Dendritic cell treated with granulocyte-macrophage colony-stimulating factor and Interleukin-4, amounts not matched to agents 40 ng/mL and 50 ng/mL, for 4 days (primary cell): ENCODE data around the gene ZNF280D.
"Not testable (repeated sequence)": the region's sequence is repeated elsewhere in the genome, so short reads cannot be mapped to it uniquely, and the experiment has no call there.

Source experiments
- H3K27ac Mint-ChIP-seq: one replicate; pipeline ENCODE4 v1.8.0; 2022; ENCODE audit warnings: mild to moderate bottlenecking, mixed read lengths
- H3K27me3 Mint-ChIP-seq: one replicate; pipeline ENCODE4 v1.8.0; 2022; ENCODE audit warnings: mild to moderate bottlenecking, mixed read lengths
- H3K36me3 Mint-ChIP-seq: one replicate; pipeline ENCODE4 v1.8.0; 2022; ENCODE audit warnings: low read depth, mixed read lengths
- H3K4me1 Mint-ChIP-seq: one replicate; pipeline ENCODE4 v1.8.0; 2022; ENCODE audit warnings: low read depth, mixed read lengths
- H3K4me3 Mint-ChIP-seq: one replicate; pipeline ENCODE4 v1.8.0; 2022; ENCODE audit warnings: mild to moderate bottlenecking, moderate library complexity, mixed read lengths
- H3K9me3 Mint-ChIP-seq: one replicate; pipeline ENCODE4 v1.8.0; 2022; ENCODE audit warnings: mixed read lengths
- intact Hi-C: fragments of 100-400 bp; cut with micrococcal nuclease; formaldehyde crosslinking; loops from one replicate; pipeline ENCODE4 v1.15.0; 2022

Gene ZNF280D

DNA sequence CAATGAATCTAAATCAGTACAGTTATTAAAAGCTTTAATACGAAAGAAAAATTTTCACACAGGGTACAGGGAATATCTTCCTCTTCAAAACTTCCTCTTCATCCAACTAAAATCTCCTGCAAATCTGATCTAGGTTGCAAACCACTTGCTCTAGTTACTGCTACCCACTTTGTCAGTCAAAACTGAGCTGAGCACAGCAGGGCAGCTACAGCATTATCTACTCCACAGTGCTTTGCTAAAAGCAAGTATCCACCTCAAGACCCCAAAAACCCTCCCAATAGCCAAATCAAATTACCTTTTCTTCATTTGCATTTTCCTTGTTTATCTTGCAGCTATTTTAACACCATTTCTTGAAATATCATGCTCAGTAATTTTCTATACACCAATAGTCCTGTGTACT, 14.7 kb downstream of the ZNF280D start:
- peaks cover 39% of the 10 kb centered on the region for H3K4me1 Mint-ChIP-seq
- H3K27me3 Mint-ChIP-seq, result no peaks in the 10 kb centered on the region
- H3K4me3 Mint-ChIP-seq, result no peak overlapping the region
- H3K36me3 Mint-ChIP-seq, result peaks cover 13% of the 10 kb centered on the region
- no peaks in the 10 kb centered on the region for H3K9me3 Mint-ChIP-seq
- H3K27ac Mint-ChIP-seq, result peak overlapping the region; percentile 45
- intact Hi-C loops, result loop anchor here (10.0 kb wide), 1 partner anchor 146 kb away; no protein-coding TSS in a partner anchor

DNA sequence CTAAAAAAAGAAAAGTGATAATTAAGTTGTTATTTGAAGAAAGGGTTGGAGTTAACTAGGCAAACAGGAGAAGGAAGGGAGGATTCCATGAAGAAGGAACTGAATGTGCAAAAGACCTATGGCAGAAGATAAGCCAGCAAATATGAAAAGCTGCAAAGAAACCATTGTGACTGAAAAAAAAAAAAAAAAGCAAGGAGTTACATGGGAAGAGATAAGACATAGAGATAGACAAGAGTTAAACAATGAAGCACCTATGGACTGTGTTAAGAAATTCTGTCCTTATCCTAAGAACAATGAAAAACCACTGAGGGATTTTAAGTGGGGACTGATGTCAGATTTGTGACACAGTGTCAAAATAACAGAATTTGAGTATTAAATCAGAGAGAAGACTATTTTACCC, 17.0 kb downstream of the ZNF280D start:
- intact Hi-C loops, result loop anchor here (10.0 kb wide), 1 partner anchor 148 kb away; no protein-coding TSS in a partner anchor
- Mint-ChIP-seq H3K36me3 (peaks cover 7% of the 10 kb centered on the region), H3K27me3 (no peaks in the 10 kb centered on the region), H3K4me3 (no peak overlapping the region), H3K4me1 (peaks cover 36% of the 10 kb centered on the region), H3K9me3 (no peaks in the 10 kb centered on the region), H3K27ac (no peak overlapping the region)

DNA sequence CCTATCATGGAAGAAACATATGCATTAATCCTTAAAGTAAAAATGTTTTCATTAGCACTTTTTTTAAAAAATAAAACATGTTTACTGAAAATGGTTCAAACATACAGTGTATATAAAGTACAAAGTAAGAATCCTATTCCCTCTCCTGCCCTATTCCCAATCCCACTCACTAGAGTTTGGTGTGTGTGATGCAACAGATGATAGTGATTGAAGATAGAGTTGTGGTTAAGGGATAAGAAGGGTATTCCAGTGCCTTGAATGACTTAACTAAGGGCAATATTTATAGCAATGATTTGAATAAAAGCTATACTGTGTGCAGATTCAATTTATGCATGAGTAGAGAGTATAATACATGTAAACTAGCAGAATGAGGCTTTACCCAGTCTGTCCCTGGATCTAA, 18.1 kb downstream of the ZNF280D start:
- H3K4me3 Mint-ChIP-seq, result no peak overlapping the region
- intact Hi-C loops, result loop anchor here (10.0 kb wide), 1 partner anchor 150 kb away; no protein-coding TSS in a partner anchor
- peaks cover 8% of the 10 kb centered on the region for H3K36me3 Mint-ChIP-seq
- no peaks in the 10 kb centered on the region for H3K9me3 Mint-ChIP-seq
- H3K27ac Mint-ChIP-seq, result no peak overlapping the region
- no peaks in the 10 kb centered on the region for H3K27me3 Mint-ChIP-seq
- peaks cover 30% of the 10 kb centered on the region for H3K4me1 Mint-ChIP-seq

DNA sequence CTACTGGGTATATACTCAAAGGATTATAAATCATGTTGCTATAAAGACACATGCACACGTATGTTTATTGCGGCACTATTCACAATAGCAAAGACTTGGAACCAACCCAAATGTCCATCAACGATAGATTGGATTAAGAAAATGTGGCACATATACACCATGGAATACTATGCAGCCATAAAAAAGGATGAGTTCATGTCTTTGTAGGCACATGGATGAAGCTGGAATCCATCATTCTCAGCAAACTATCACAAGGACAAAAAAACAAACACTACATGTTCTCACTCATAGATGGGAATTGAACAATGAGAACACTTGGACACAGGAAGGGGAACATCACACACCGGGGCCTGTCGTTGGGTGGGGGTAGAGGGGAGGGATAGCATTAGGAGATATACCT, 23.8 kb downstream of the ZNF280D start:
- H3K27me3 Mint-ChIP-seq, H3K27ac Mint-ChIP-seq, H3K4me1 Mint-ChIP-seq, H3K4me3 Mint-ChIP-seq, intact Hi-C loops, H3K9me3 Mint-ChIP-seq: not testable (repeated sequence)
- peaks cover 28% of the 10 kb centered on the region for H3K36me3 Mint-ChIP-seq

DNA sequence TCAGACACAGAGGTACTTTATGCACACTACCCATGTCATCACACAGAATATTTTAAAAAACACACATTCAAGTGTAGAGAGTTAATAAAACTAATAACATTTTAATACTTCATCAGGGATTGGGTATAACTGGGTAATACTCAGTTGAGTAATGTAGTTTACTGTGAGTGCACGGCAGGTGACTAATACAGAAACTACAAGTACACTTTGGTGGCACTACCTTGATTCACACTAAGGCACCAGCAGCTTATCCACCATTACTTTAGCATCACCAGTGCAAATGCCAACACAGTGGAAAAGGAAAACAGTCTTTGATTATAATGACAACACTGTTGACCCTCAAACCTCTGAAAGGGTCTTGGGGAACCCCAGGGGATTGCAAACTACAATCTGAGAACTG, 33.6 kb downstream of the ZNF280D start:
- Mint-ChIP-seq H3K4me3 (no peak overlapping the region), H3K36me3 (peaks cover 56% of the 10 kb centered on the region), H3K4me1 (no peaks in the 10 kb centered on the region), H3K9me3 (no peaks in the 10 kb centered on the region), H3K27me3 (no peaks in the 10 kb centered on the region), H3K27ac (no peak overlapping the region)
- intact Hi-C loops, result no loop called here

DNA sequence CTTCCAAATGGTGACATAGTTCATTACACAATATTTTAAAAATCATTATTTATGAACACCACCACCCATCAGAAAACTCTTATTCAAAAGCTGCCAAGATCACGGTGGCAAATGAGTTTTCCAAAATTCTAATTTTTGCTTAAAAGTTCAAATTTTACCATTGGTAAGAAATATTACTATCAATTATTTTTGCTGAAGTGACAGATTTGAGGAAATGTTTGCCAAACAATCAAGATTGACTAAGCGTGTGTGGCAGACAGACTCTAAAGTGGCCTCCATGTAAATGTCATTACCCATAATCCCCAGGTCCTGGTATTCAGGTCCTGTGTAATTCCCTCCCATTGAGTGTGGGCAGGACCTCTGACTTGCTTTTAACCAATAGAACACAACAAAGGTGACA, 35.0 kb downstream of the ZNF280D start:
- Mint-ChIP-seq H3K27ac (no peak overlapping the region), H3K36me3 (peaks cover 49% of the 10 kb centered on the region), H3K4me1 (no peaks in the 10 kb centered on the region), H3K9me3 (no peaks in the 10 kb centered on the region), H3K4me3 (no peak overlapping the region), H3K27me3 (no peaks in the 10 kb centered on the region)
- intact Hi-C loops, result no loop called here

DNA sequence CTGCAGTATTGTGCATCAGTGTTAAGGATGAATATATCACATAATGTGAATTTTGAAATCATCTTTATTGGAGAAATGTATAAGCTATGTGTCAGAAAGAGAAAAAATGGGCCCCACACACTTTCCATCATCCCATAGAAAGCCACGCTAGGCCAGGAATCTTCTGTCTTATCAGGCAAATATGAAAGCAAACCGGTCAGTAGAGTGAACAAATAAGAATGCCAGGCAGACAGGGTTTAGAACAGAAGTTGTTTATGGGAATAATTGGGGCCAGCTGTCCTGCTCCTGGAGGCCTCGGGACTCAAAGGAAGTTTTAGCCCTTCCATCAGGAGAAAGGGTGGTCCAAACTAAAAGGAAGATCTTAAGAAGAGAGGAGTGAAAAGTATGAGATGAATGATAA, 39.5 kb downstream of the ZNF280D start:
- H3K9me3 Mint-ChIP-seq, result no peaks in the 10 kb centered on the region
- intact Hi-C loops, result no loop called here
- no peaks in the 10 kb centered on the region for H3K27me3 Mint-ChIP-seq
- H3K4me3 Mint-ChIP-seq, result no peak overlapping the region
- no peak overlapping the region for H3K27ac Mint-ChIP-seq
- H3K36me3 Mint-ChIP-seq, result peaks cover 25% of the 10 kb centered on the region
- no peaks in the 10 kb centered on the region for H3K4me1 Mint-ChIP-seq

DNA sequence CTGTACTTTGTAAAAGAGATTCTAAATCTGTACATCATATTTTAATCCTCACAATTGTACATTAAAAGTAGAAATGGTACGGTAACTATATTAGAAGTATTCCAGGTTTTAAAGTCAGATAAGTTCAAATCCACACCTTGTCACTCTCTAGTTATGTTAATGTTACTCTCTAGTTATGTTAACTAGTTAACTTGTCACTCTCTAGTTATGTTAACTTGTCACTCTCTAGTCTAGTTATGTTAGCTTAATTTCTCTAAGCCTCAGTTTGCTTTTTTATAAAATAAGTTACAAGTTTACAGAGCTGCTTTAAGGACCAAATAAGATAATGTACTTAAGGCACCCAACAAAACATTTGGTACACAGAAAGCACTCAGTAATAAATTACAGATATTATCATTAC, 42.6 kb downstream of the ZNF280D start:
- no peak overlapping the region for H3K4me3 Mint-ChIP-seq
- no peaks in the 10 kb centered on the region for H3K27me3 Mint-ChIP-seq
- no peaks in the 10 kb centered on the region for H3K4me1 Mint-ChIP-seq
- peaks cover 23% of the 10 kb centered on the region for H3K36me3 Mint-ChIP-seq
- intact Hi-C loops, result no loop called here
- no peaks in the 10 kb centered on the region for H3K9me3 Mint-ChIP-seq
- H3K27ac Mint-ChIP-seq, result no peak overlapping the region

DNA sequence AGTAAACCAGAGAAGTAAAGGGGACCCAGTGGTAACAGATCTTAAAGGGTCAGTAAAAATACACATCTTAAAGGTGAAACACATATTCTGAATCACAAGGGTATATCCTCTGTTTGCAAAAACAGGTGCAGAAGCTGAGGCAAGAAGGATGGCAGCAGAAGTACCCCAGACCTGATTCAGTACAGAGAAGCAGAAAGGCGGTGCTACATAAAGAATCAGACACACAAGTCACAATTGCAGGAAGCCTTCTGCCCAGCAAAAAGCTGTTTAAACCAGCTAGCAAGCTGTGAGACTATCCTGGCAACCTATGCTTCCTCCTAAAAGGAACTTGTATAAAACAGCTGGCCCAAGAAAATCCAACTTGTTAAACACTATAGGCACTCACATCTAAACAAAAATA, 49.4 kb downstream of the ZNF280D start:
- no peaks in the 10 kb centered on the region for H3K9me3 Mint-ChIP-seq
- intact Hi-C loops, result no loop called here

DNA sequence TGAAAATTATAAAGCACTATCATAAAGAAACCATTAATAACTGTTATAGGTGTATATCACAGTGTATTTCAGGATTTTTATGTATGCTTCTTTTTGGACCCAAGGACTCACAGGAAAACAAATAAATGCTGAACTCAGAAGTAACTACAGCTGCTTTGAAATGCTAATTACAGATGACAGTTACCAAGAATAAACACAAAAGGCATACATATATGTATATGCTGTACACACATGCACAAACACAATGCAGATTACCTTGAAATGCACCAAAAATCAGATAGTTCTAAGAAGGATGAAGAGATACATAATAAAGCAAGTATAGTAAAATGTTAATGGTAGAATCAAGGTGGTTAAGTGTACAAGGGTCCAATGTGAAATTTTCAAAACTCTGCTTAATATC, 52.2 kb downstream of the ZNF280D start:
- intact Hi-C loops, result no loop called here
- Mint-ChIP-seq H3K9me3 (no peaks in the 10 kb centered on the region), H3K27me3 (no peaks in the 10 kb centered on the region), H3K4me1 (no peaks in the 10 kb centered on the region), H3K4me3 (no peak overlapping the region), H3K36me3 (peaks cover 30% of the 10 kb centered on the region), H3K27ac (no peak overlapping the region)

More for the DNA sequence above, 49.4 kb downstream of the ZNF280D start:
- Mint-ChIP-seq H3K36me3 (peaks cover 21% of the 10 kb centered on the region), H3K4me1 (no peaks in the 10 kb centered on the region), H3K27me3 (no peaks in the 10 kb centered on the region), H3K4me3 (no peak overlapping the region), H3K27ac (no peak overlapping the region)

DNA sequence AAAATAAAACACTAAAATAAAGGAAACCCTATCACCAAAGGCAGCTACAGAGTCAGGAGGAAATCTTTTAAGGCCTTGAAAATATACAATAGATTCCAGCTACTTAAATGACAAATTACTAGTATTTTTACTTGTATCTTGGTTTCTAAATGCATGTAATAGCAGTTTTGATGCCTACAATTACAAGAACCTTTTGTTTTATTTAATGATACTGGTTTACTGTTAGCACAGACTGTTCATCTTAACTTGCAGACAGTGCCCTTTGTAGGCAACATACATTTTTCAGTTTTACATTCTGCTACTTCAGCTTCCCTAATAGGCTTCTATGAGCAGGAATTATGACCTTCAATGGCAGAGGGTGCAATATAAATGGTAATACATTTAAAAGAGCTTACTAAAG, 54.1 kb downstream of the ZNF280D start:
- Mint-ChIP-seq H3K27me3 (no peaks in the 10 kb centered on the region), H3K9me3 (no peaks in the 10 kb centered on the region), H3K27ac (no peak overlapping the region)

DNA sequence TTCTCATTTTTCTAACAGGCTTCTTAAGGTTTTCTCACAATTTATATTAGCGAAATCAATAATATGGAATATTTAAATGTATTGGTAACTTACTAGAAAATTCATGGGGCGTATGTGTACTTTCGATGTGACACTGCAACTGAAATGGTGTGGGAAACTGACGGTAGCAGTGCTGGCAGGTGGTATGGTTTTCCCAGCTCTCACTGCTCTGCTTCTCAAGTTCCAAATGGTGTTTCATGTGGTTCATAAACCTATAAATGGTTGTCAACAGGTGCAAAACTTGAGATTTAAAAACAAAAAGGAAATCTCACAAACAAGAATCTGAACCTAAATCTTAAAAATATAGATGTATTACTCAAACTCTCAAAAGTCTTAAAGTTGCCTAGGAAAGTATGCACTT, 54.7 kb downstream of the ZNF280D start:
- intact Hi-C loops, result no loop called here
- no peaks in the 10 kb centered on the region for H3K4me1 Mint-ChIP-seq
- H3K27me3 Mint-ChIP-seq, result no peaks in the 10 kb centered on the region
- peaks cover 42% of the 10 kb centered on the region for H3K36me3 Mint-ChIP-seq
- no peak overlapping the region for H3K27ac Mint-ChIP-seq
- H3K4me3 Mint-ChIP-seq, result no peak overlapping the region
- H3K9me3 Mint-ChIP-seq, result no peaks in the 10 kb centered on the region

More for the DNA sequence above, 54.1 kb downstream of the ZNF280D start:
- H3K36me3 Mint-ChIP-seq, result peaks cover 37% of the 10 kb centered on the region
- intact Hi-C loops, result no loop called here
- no peaks in the 10 kb centered on the region for H3K4me1 Mint-ChIP-seq
- H3K4me3 Mint-ChIP-seq, result no peak overlapping the region

DNA sequence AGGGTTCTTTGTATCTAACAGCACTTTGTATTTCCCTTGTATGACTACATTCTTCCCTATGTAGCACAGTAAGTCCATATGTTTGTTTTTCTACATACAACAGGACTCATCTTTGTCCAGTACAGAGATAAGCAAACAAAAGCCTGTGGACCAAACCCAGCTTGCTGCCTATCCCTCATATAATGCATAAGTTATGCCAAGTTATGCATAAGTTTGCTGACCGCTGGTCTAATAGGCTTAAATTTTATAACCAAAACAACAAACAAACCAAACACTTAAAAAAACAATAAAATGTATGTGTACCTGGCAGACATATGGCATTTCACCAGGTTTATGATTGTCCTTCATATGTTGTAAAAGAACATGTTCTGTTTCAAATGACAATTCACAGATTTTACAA, 56.0 kb downstream of the ZNF280D start:
- Mint-ChIP-seq H3K4me1 (no peaks in the 10 kb centered on the region), H3K27ac (no peak overlapping the region), H3K36me3 (peaks cover 54% of the 10 kb centered on the region), H3K27me3 (no peaks in the 10 kb centered on the region), H3K9me3 (no peaks in the 10 kb centered on the region), H3K4me3 (no peak overlapping the region)
- intact Hi-C loops, result no loop called here

DNA sequence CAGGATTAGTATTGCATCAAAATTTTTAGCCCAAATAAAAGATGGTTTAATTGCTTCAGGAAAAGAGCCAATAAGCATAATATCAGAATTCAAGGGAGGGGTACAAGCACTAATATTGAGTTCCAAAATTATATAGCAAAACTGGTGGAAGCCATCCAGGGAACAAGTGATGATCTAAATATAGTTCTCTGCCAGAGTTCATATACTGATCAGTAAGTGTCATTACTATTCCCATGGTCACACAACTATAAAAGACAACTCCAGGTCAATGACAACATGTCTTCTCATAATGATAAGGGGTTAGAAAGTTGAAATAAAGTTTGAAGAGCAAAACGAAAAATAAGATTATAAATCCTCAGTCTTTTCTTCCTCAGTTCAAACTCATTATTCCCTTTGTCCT, 57.4 kb downstream of the ZNF280D start:
- no peak overlapping the region for H3K4me3 Mint-ChIP-seq
- no peaks in the 10 kb centered on the region for H3K27me3 Mint-ChIP-seq
- no peaks in the 10 kb centered on the region for H3K9me3 Mint-ChIP-seq
- H3K4me1 Mint-ChIP-seq, result no peaks in the 10 kb centered on the region
- intact Hi-C loops, result no loop called here
- H3K27ac Mint-ChIP-seq, result no peak overlapping the region
- H3K36me3 Mint-ChIP-seq, result peaks cover 63% of the 10 kb centered on the region

DNA sequence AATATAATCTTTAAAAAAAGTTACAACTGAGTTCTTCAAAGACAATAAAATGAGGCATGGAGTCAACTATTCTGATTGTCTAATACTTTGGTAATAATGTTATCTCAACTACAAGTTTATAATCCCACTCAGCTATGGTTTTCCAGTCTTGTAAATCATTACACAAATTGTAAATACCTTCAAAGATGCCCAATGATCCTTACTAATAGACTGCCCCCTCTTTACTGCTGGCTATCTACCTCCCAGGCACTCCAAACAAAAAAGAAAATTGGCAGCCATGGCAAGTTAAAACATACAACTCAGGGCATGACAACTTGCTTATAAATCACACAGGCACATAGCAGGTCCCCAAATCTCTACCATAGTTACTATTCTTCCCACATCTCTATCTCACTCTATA, 58.5 kb downstream of the ZNF280D start:
- Mint-ChIP-seq H3K27ac (no peak overlapping the region), H3K4me1 (no peaks in the 10 kb centered on the region), H3K9me3 (no peaks in the 10 kb centered on the region), H3K36me3 (peaks cover 66% of the 10 kb centered on the region), H3K27me3 (no peaks in the 10 kb centered on the region), H3K4me3 (no peak overlapping the region)
- intact Hi-C loops, result no loop called here
